Spleen (tissue), 11 donors: ENCODE results near the gene STXBP5. TPM values are rescaled to one million over a fixed set of nuclear protein-coding genes. Genes with fewer than 3 reads are reported as not detected.

ENCODE experiments used
- DNase-seq: peaks from one replicate; pipeline ENCODE4 v3.0.0-alpha.2; 2020
- H3K27ac ChIP-seq, 8 donors: fragments of 200-600 bp; sonication (generic) in 7 of 8; 1 replicate in 4 of 8; 2 replicates in 4 of 8; pipeline versions ENCODE4 v1.5.0 to v1.8.0; 2016 to 2021; ENCODE audit warnings: inconsistent platforms in 4 of 8, mild to moderate bottlenecking in 4 of 8, moderate library complexity in 1 of 8
- H3K27me3 ChIP-seq, 7 donors: fragments of 200-600 bp; sonication (generic) in 6 of 7; replicated peaks in 1 of 7; 1 replicate in 4 of 7; 2 replicates in 3 of 7; pipeline versions ENCODE4 v1.5.0 to v1.8.0; 2016 to 2021; ENCODE audit warnings: inconsistent platforms in 3 of 7, mild to moderate bottlenecking in 1 of 7
- H3K36me3 ChIP-seq, 6 donors: fragments of 200-600 bp; sonication (generic) in 5 of 6; 1 replicate in 4 of 6; 2 replicates in 2 of 6; pipeline versions ENCODE4 v1.5.0 to v1.8.0; 2016 to 2021; ENCODE audit warnings: inconsistent platforms in 2 of 6
- H3K4me1 ChIP-seq, 6 donors: fragments of 200-600 bp; sonication (generic) in 5 of 6; 1 replicate in 3 of 6; 2 replicates in 3 of 6; pipeline versions ENCODE4 v1.5.0 to v1.8.0; 2016 to 2021; ENCODE audit warnings: inconsistent platforms in 3 of 6
- H3K4me3 ChIP-seq, 8 donors: fragments of 200-600 bp; sonication (generic) in 7 of 8; 1 replicate in 4 of 8; 2 replicates in 4 of 8; pipeline versions ENCODE4 v1.5.0 to v1.8.0; 2016 to 2021; ENCODE audit warnings: inconsistent platforms in 4 of 8, mild to moderate bottlenecking in 4 of 8, moderate library complexity in 2 of 8
- H3K9me3 ChIP-seq, 8 donors: fragments of 200-600 bp; sonication (generic) in 7 of 8; 1 replicate in 4 of 8; 2 replicates in 4 of 8; pipeline versions ENCODE4 v1.5.0 to v1.8.0; 2016 to 2021; ENCODE audit warnings: inconsistent platforms in 4 of 8
- CTCF ChIP-seq, 11 experiments: fragments of 200-600 bp in 7 of 11; fragments of 450-650 bp in 4 of 11; sonication (generic) in 4 of 11; IDR thresholded peaks in 8 of 11; conservative IDR thresholded peaks in 3 of 11; 1 replicate in 7 of 11; 2 replicates in 4 of 11; pipeline versions ENCODE4 v1.4.0 to v1.8.0; 2016 to 2021; ENCODE audit warnings: antibody characterized with exemption in 11 of 11, inconsistent platforms in 4 of 11, mild to moderate bottlenecking in 1 of 11
- POLR2A ChIP-seq, 3 donors: fragments of 450-650 bp; IDR thresholded peaks; one replicate each; pipeline ENCODE4 v1.5.1; 2017; ENCODE audit warnings: antibody characterized with exemption in 3 of 3, mild to moderate bottlenecking in 1 of 3
- POLR2AphosphoS5 ChIP-seq, 3 donors: sonication (generic); formaldehyde crosslinking; IDR thresholded peaks; one replicate each; pipeline ENCODE4 v1.5.1; 2017; ENCODE audit warnings: antibody characterized with exemption in 3 of 3
- WGBS, 5 donors: extraction: QIAGEN DNeasy Blood & Tissue Kit in 3 of 5; methylation state at CpG; one replicate each; pipeline versions ENCODE4 v1.1.5 to v1.1.7; 2013 to 2018; 5-methylcytosine and 5-hydroxymethylcytosine counted together
- intact Hi-C: fragments of 100-400 bp; cut with DNase I; formaldehyde crosslinking; loops from one replicate; pipeline ENCODE4 v1.15.0; 2023; ENCODE audit warnings: low total_unique reads
- polyA plus RNA-seq, 3 donors: library from polyadenylated mRNA; stranded (reverse); fragments of 200-250 nt; gene quantifications; one replicate each; pipeline ENCODE4 v1.2.1, GENCODE V29; 2013
- total RNA-seq, 7 donors: library from RNA; depleted of rRNA in 3 of 7; stranded (reverse); fragments of >200 nt in 3 of 7; fragmentation: NEBNext Ultra II Directional in 4 of 7; extraction: Animal tissue kit (Norgen Biotek cat#: 25700) in 4 of 7; gene quantifications; one replicate each; pipeline versions ENCODE4 v1.1.0 to v1.2.1, GENCODE V29; 2016 to 2021
- donor health status: healthy with polysubstance abuse.
- donor health status: DM: no; HTN: no; CAD: no; lungs with moderate emphysema.
- donor health status: DM: no; HTN: no; CAD: no.
- donor health status: Bipolar disorder and iron deficiency.
- donor health status: healthy.
- donor health status: DM: no; HTN: no; CAD: no.
- donor health status: DM: yes; HTN: yes; CAD: no.

The STXBP5 gene
- total and polyA plus RNA-seq, 10 donors = 6.5 to 51.1 (median 32.3) TPM

GRCh38 chr6:147287869-147288271 lies 83.7 kb downstream of the STXBP5 start:
- WGBS, 5 donors = 42 to 61% (median 59%) methylated on average over 3 of the region's 3 CpGs
- DNase-seq = no peak

GRCh38 chr6:147297124-147297523 lies 92.9 kb downstream of the STXBP5 start:
- no peak for DNase-seq
- WGBS, 5 donors = 95 to 99% (median 97%) methylated on average over 2 of the region's 2 CpGs
- H3K4me1 ChIP-seq = no peaks in the 10 kb centered on the region
- H3K27ac ChIP-seq = no peak overlapping the region
- intact Hi-C loops = no loop called here
- H3K36me3 ChIP-seq = peaks cover 0 to 53% (median 12%) of the 10 kb centered on the region in 6 donors
- no peaks in the 10 kb centered on the region for H3K27me3 ChIP-seq
- peaks cover 0 to 41% (median 26%) of the 10 kb centered on the region in 8 donors for H3K9me3 ChIP-seq
- no peak for TF ChIP-seq CTCF (IDR thresholded peaks at IDR 0.05 in 8 of 11, conservative IDR thresholded peaks at IDR 0.05 in 3 of 11)
- no peak for TF ChIP-seq POLR2AphosphoS5 (IDR thresholded peaks at IDR 0.05)
- no peak for TF ChIP-seq POLR2A (IDR thresholded peaks at IDR 0.05)
- H3K4me3 ChIP-seq = no peak overlapping the region

More at GRCh38 chr6:147287869-147288271, 83.7 kb downstream of the STXBP5 start:
- Histone ChIP-seq H3K4me1 (peaks cover 0 to 22% (median 11%) of the 10 kb centered on the region in 6 donors), H3K36me3 (peaks cover 0 to 36% (median 2%) of the 10 kb centered on the region in 6 donors), H3K27ac (peak overlapping the region in 2 of 8 donors; percentile 28 to 46), H3K4me3 (no peak overlapping the region), H3K27me3 (no peaks in the 10 kb centered on the region), H3K9me3 (no peaks in the 10 kb centered on the region)
- intact Hi-C loops = loop anchor here (10.0 kb wide), 1 partner anchor 423 kb away; no protein-coding TSS in a partner anchor
- TF ChIP-seq POLR2A (IDR thresholded peaks at IDR 0.05) = no peak
- TF ChIP-seq CTCF (IDR thresholded peaks at IDR 0.05 in 8 of 11, conservative IDR thresholded peaks at IDR 0.05 in 3 of 11) = no peak

DNA sequence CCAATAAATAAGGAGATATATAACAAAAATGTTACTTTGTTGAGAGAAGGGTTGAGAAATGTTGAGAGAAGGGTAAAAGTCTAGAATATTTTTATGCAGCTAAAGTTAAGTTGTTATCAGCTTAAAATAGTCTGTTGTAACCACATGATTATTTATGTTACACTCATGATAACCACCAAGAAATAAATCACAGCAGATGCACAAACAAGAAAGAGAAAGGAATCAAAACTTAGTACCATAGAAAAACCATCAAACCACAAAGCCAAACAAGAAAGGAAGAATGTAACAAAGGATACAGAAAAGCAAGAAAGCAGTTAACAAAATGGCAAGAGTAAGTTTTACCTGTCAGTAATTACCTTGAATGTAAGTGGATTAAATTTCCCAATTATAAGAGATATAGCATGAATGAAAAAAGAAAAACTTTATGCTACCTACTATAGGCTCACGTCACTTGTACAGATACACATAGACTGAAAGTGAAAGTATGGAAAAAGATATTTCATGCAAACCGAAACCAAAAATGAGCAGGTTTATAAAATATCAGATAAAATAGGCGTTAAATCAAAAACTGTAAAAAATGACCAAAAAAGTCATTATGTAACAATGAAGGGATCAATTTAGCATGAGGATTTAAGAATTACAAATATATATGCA lies 93.6 kb downstream of the STXBP5 start:
- Histone ChIP-seq H3K4me3 (peak overlapping the region in 1 of 8 donors; percentile 18), H3K4me1 (no peaks in the 10 kb centered on the region), H3K27me3 (no peaks in the 10 kb centered on the region), H3K36me3 (peaks cover 0 to 56% (median 12%) of the 10 kb centered on the region in 6 donors), H3K9me3 (peaks cover 0 to 46% (median 30%) of the 10 kb centered on the region in 8 donors), H3K27ac (no peak overlapping the region)
- TF ChIP-seq CTCF (IDR thresholded peaks at IDR 0.05 in 8 of 11, conservative IDR thresholded peaks at IDR 0.05 in 3 of 11) = no peak
- TF ChIP-seq POLR2AphosphoS5 (IDR thresholded peaks at IDR 0.05) = no peak
- no peak for TF ChIP-seq POLR2A (IDR thresholded peaks at IDR 0.05)
- no peak for DNase-seq
- WGBS, 5 donors = 75 to 85% (median 79%) methylated on average over 3 of the region's 3 CpGs
- intact Hi-C loops = no loop called here

- Histone ChIP-seq H3K4me3 (no peak overlapping the region), H3K27me3 (no peaks in the 10 kb centered on the region), H3K36me3 (peaks cover 0 to 58% (median 14%) of the 10 kb centered on the region in 6 donors), H3K4me1 (no peaks in the 10 kb centered on the region), H3K9me3 (peaks cover 0 to 51% (median 37%) of the 10 kb centered on the region in 8 donors), H3K27ac (no peak overlapping the region)
- 84 to 94% (median 88%) methylated on average over 2 of the region's 2 CpGs for WGBS, 5 donors
- intact Hi-C loops = no loop called here
- no peak for DNase-seq
- no peak for TF ChIP-seq POLR2A (IDR thresholded peaks at IDR 0.05)
Measured at GRCh38 chr6:147298461-147298860, 94.2 kb downstream of the STXBP5 start.
